SJCRH30 (cell line): ENCODE measurements around the gene SPART. TPM values are rescaled to one million over a fixed set of nuclear protein-coding genes. Genes with fewer than 3 reads are reported as not detected.

ENCODE experiments used
- DNase-seq, 2 experiments: peaks; one replicate each; pipeline ENCODE4 v3.0.0-alpha.2; 2015 to 2020
- H3K27ac ChIP-seq: fragments of 250-450 bp; sonication (Bioruptor Pico); 2 replicates; pipeline ENCODE4 v1.5.1; 2020; ENCODE audit warnings: mild to moderate bottlenecking, moderate library complexity
- H3K27me3 ChIP-seq: fragments of 250-450 bp; sonication (Bioruptor Pico); 2 replicates; pipeline ENCODE4 v1.5.1; 2020; ENCODE audit warnings: mild to moderate bottlenecking, moderate library complexity
- H3K36me3 ChIP-seq: fragments of 250-450 bp; sonication (Bioruptor Pico); 2 replicates; pipeline ENCODE4 v1.5.1; 2020; ENCODE audit warnings: mild to moderate bottlenecking, moderate library complexity
- H3K4me1 ChIP-seq: fragments of 250-450 bp; sonication (Bioruptor Pico); 2 replicates; pipeline ENCODE4 v1.5.1; 2020; ENCODE audit warnings: mild to moderate bottlenecking, moderate library complexity
- H3K4me3 ChIP-seq: fragments of 250-450 bp; sonication (Bioruptor Pico); 2 replicates; pipeline ENCODE4 v1.5.1; 2020; ENCODE audit warnings: mild to moderate bottlenecking, moderate library complexity
- H3K9me3 ChIP-seq: fragments of 250-450 bp; sonication (Bioruptor Pico); replicated peaks from 2 replicates; pipeline ENCODE4 v1.5.1; 2020; ENCODE audit warnings: mild to moderate bottlenecking, moderate library complexity
- total RNA-seq: library from RNA; depleted of rRNA; stranded (reverse); fragments of >200 nt; shearing (Covaris generic); gene quantifications from 2 replicates; pipeline ENCODE4 v1.2.3, GENCODE V29; 2014

SPART gene
- total RNA-seq, 1 experiment from 2014 or later = 136 TPM

DNA sequence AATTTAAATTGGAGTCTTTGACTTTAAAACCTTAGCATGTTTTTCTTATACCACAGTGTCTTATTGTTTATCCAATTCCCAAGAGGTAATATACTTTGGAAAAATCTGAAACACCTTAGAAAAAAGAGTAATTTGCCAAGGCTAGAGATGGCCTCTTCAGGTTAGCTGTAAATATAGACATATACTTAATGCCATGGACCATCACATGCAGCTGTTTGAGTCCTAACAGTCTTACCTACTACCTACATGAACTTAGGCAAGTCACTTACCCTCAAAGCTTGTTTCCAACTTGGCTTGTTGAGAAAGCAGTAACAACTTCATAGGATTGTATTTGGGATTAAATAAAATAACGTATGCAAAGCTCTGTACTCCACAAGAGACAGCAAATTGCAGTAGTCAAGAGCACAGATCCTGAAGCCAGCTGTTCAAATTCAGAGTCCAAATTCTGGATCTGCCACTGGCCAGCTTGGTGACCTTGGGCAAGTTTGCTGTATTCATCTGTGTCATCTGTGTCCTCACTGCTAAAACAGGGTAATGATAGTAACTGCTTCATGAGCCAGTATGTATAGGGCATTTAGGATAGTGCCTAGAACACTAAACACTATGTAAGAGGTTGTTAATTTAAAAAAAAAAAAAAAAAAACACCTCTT lies 13.2 kb upstream of the SPART start:
- Histone ChIP-seq H3K4me1 (no peaks in the 10 kb centered on the region), H3K9me3 (no peaks in the 10 kb centered on the region), H3K27ac (no peak overlapping the region), H3K4me3 (no peak overlapping the region), H3K36me3 (no peaks in the 10 kb centered on the region), H3K27me3 (no peaks in the 10 kb centered on the region)
- DNase-seq = no peak

DNA sequence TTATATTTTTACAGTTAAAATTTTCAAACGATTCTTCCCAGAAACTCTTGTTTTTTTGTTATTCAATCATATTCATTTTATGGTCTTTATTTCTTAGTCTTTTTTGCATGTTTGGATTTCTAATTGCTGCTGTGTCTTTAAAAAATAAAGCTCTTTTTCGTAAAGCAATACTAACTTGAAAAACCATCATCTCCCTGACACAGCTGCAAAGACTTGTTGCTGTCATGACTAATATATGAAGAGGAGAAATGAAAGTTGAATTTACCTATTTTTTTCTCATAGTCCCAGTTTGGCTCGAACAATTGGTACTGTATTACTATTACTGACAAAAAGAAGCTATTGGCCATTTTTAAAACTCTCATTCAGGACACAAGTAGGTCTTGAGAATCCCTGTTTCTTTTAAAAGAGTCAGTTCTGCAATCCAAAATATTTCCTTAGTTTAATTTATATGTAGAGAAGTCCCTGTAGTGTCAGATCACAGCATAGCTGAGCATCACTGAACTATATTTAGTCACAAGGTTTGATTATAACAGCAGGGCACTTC lies 12.1 kb upstream of the SPART start:
- H3K4me1 ChIP-seq = no peaks in the 10 kb centered on the region
- no peak for DNase-seq
- no peaks in the 10 kb centered on the region for H3K36me3 ChIP-seq
- no peaks in the 10 kb centered on the region for H3K27me3 ChIP-seq
- H3K9me3 ChIP-seq = no peaks in the 10 kb centered on the region
- no peak overlapping the region for H3K4me3 ChIP-seq
- no peak overlapping the region for H3K27ac ChIP-seq

DNA sequence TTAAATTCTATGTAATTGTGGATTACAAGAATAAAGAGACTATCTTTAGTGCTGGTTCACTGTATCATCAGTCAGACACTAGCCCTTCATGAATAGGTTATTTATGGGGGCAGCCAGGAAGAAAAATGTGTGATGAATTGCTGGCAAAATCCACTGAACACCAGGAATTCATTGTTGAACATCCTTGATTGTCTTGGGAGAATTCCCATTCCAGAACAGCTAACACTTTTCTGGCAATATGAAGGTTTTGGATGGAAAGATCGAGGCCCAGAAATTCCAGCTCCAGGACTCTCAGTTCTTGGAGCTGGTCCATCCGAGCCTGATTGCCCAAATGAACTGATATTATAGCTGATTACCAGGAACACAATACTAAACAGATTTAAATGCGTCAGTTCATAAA lies 11.5 kb upstream of the SPART start:
- no peaks in the 10 kb centered on the region for H3K9me3 ChIP-seq
- no peak overlapping the region for H3K27ac ChIP-seq
- no peaks in the 10 kb centered on the region for H3K27me3 ChIP-seq
- no peak for DNase-seq
- H3K36me3 ChIP-seq = no peaks in the 10 kb centered on the region
- no peaks in the 10 kb centered on the region for H3K4me1 ChIP-seq
- no peak overlapping the region for H3K4me3 ChIP-seq

DNA sequence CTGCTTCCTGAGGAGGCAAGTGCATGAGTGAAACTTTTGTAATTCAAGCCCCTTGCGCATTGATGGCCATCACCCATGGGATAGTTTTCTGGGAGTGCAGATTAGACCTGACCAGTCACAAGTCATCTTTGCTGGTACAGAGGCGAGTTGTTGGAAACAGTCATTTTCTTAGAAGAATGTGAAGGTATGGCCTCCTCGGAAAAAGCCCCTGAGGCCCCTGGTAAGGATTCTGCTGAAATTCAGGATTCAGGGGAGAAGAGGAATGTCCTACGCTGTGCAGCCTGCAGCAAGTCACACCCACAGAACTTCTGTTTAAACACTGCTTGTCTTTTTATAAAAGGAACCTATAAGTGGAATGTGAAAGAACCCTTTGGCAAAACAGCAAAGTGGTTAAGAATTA lies 11.0 kb upstream of the SPART start:
- H3K9me3 ChIP-seq = no peaks in the 10 kb centered on the region
- no peak overlapping the region for H3K27ac ChIP-seq
- no peaks in the 10 kb centered on the region for H3K4me1 ChIP-seq
- DNase-seq = no peak
- no peaks in the 10 kb centered on the region for H3K36me3 ChIP-seq
- no peak overlapping the region for H3K4me3 ChIP-seq
- H3K27me3 ChIP-seq = no peaks in the 10 kb centered on the region

DNA sequence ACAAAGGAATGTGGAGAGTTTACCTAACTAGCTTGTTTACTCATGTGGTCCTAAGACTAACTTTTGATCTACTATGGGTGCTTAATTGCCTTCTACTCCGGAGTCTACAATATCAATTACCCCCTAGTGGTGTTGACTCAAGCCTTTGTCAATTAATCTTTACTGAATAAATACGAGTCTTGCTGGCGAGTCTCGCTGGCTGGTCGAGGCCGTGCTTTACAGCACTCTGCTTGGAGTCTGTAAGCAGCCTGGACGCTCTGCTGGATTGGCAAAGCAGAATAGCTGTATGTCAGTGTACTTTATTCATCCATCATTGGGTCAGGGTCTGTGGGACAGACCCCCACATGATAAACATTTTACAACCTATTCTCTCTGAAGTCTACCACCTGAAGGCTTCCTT lies 9.9 kb upstream of the SPART start:
- H3K4me1 ChIP-seq = no peaks in the 10 kb centered on the region
- no peak for DNase-seq
- no peak overlapping the region for H3K4me3 ChIP-seq
- no peaks in the 10 kb centered on the region for H3K27me3 ChIP-seq
- no peaks in the 10 kb centered on the region for H3K36me3 ChIP-seq
- no peak overlapping the region for H3K27ac ChIP-seq
- no peaks in the 10 kb centered on the region for H3K9me3 ChIP-seq

DNA sequence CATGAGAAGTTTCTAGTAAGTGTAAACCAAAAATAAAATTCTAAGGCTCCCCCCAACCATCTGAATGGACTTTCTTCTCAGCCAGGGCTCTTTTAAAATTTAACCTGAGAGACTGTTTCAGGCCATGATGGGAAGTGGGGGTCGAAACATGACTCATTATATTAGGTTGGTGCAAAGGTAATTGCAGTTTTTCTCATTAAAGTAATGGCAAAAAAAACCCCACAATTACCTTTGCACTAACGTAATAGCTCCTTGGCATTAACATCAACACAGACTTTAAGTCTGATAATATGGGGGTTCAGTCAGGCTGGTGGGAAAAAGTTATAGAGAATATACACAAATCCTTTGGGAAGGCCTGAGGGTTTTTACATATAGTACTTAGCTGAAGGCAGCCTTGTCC lies 9.4 kb upstream of the SPART start:
- Histone ChIP-seq H3K4me1 (no peaks in the 10 kb centered on the region), H3K9me3 (no peaks in the 10 kb centered on the region), H3K27ac (no peak overlapping the region), H3K27me3 (no peaks in the 10 kb centered on the region), H3K36me3 (no peaks in the 10 kb centered on the region), H3K4me3 (no peak overlapping the region)
- DNase-seq = no peak

DNA sequence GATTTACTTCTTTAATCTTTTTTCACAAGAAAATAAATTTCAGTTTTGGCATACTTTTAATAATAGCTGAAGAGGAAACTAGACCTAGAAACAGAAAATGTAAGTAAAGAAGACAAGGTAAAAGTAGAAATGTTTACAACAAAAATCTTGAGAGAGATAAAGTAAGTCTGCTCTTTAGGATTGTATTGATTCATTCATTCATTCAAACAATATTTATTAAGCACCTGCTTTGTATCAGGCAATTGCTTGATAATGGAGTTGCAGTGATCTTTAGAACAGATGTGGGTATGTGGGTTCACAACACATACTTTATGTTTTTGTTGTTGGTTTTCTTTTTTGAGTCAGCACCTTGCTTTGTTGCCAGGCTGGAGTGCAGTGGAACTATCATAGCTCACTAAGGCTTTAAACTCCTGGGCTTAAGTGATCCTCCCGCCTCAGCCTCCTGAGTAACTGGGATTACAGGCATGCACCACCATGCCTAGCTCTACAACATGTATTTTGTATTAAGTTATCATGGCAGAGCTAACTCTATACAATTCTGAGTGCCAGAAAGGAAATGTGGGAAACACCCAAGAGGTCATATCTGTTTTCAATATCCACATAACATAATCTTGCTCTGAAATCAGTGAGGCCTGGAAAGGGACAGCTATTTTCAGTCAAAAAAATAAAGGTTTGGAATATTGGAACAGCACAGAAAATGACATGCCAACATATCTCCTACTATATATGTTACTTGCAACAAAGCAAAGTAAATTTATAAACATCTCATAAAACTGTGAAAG lies 8.8 kb upstream of the SPART start:
- no peak overlapping the region for H3K4me3 ChIP-seq
- no peaks in the 10 kb centered on the region for H3K36me3 ChIP-seq
- H3K4me1 ChIP-seq = no peaks in the 10 kb centered on the region
- DNase-seq = no peak
- no peak overlapping the region for H3K27ac ChIP-seq
- no peaks in the 10 kb centered on the region for H3K27me3 ChIP-seq
- no peaks in the 10 kb centered on the region for H3K9me3 ChIP-seq

DNA sequence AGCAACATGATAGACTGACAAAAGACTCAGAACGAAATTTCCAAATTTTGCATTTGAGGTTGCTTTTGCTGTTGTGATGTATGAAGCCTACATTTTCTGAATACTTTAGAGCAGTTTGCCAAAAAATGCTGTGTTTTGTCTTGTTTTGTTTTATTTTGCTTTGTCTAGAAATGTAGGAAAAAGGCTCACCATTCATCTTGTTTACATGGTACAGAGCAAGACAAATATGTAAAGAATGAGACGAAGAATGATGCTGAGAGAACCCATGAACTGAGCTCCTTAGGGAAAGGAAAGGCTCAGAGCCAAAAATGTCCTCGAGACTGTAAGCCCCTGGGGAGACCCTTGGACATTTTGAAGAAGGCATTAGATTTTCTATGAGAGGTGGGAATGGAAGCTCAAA lies 6.8 kb upstream of the SPART start:
- H3K4me1 ChIP-seq = no peaks in the 10 kb centered on the region
- no peak overlapping the region for H3K27ac ChIP-seq
- H3K36me3 ChIP-seq = no peaks in the 10 kb centered on the region
- H3K4me3 ChIP-seq = no peak overlapping the region
- no peak for DNase-seq
- no peaks in the 10 kb centered on the region for H3K27me3 ChIP-seq
- H3K9me3 ChIP-seq = no peaks in the 10 kb centered on the region

DNA sequence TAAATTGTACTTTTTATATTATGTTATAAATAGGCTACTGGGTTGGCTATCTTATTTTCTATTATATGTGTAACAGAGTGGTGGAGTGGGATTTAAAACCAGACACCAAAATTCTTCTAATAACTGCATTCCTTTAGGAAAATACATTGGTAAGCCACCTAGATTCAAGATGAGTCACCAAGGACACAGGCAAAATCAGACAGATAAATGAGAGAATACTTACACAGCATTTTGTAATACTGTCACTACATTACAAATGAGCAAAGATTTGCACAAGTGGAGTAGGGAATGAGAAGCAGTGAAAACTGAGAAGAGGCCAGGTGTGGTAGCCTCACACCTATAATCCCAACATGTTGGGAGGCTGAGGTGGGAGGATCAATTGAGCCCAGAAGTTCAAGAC lies 6.2 kb upstream of the SPART start:
- DNase-seq = no peak
- no peak overlapping the region for H3K4me3 ChIP-seq
- no peak overlapping the region for H3K27ac ChIP-seq

DNA sequence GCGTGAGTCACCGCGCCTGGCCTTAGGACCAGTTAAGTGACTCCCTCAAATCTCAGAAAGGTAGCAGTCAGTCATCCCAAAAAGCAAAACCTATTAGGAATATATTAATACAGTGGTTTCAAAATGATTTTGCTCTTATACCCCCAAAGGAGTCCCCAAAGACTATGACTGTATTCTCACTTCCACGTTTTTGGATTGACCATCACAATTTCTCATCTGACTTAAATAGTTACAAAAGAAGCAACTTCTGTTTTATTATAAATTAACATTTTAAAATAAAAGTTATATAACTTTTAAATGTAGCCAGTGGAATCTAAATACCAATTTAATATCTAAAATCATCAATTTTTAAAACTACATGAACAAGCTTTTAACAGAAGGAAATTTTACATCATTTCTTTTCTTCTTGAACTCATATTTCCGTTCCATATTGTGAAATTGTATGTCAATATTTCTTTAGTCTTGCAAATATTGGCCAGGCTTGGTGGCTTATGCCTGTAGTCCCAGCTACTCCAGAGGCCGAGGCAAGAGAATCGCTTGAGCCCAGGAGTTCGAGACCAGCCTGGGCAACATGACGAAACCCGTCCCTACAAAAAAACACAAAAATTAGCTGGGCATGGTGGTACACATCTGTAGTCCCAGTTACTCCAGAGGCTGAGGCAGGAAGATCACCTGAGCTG lies 1.5 kb upstream of the SPART start:
- Histone ChIP-seq H3K4me3 (no peak overlapping the region), H3K36me3 (peaks cover 4% of the 10 kb centered on the region; the same call in 1 of the 2 replicates), H3K27me3 (no peaks in the 10 kb centered on the region), H3K9me3 (no peaks in the 10 kb centered on the region), H3K27ac (no peak overlapping the region), H3K4me1 (peaks cover 6% of the 10 kb centered on the region; the same call in 1 of the 2 replicates)
- DNase-seq = no peak

More for the DNA sequence above, 6.2 kb upstream of the SPART start:
- H3K9me3 ChIP-seq = no peaks in the 10 kb centered on the region
- no peaks in the 10 kb centered on the region for H3K27me3 ChIP-seq
- no peaks in the 10 kb centered on the region for H3K36me3 ChIP-seq
- no peaks in the 10 kb centered on the region for H3K4me1 ChIP-seq

DNA sequence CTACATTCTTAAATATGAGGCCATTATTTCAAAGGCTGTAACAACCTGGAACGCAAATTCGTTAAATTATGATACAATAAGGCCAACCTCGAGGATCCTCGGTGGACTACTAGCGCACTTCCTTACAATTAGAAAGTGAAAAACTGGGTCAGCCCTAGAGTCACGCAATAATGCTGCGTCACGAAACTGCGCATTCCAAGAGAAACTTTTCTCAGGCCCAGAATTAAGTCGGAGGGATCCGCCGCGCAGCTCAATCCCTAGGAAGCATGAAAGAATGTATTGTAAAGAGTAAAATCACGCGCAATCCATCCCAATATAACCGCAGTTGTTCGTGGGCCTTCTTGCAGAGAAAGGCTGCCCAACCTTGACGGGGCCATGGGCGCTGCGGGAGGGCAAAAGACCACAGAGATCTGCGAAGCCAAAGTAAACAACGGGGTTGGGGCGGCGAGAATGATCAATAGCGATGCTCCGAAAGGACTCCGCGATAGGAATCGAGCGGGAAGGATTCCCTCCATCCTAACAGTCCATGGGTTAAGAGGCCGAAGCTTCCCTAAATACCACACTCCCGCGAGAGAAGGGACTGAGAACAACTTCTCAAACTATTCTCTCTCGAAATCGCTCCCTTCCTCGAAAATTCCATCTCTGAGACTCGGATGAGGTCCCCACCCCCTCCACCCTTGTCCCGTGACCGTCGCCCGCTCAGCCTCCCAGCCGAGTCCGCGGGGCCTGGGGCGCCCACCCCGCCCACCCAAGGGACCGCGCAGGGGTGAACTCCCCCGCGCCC lies 564 bp downstream of the SPART start:
- H3K36me3 ChIP-seq = peaks cover 10% of the 10 kb centered on the region
- H3K4me3 ChIP-seq = peak overlapping the region; percentile 82
- DNase-seq = peak; percentile 73 to 79
- H3K27ac ChIP-seq = peak overlapping the region; percentile 94
- no peaks in the 10 kb centered on the region for H3K27me3 ChIP-seq
- H3K9me3 ChIP-seq = no peaks in the 10 kb centered on the region; the same call in 1 of the 2 replicates
- H3K4me1 ChIP-seq = peaks cover 6% of the 10 kb centered on the region; the same call in 1 of the 2 replicates

DNA sequence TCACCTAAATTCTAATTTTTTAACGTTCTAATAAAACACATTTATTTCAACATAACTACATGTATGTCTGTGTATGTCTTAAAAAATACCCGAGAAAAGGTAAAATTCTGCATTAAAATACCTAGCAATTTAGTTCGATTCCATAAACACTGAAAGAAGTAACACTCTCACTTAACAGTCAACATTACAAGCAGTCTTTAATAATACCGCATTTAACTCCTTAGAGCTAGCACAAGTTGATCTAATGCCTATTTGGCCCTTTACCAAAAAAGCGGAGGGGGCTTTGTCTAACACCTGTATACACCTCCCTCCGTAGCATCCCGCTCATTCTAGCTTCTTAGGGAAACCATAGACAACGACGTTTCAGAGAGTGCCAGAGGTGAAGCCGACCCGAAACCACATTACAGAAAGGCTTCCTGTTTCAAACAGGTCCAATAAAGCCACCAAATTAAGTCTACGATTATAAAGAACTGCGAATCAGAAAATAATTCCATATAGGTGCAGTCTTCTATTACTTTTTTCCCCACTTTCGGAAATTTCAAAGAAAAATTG lies 1.2 kb downstream of the SPART start:
- H3K4me1 ChIP-seq = peaks cover 6% of the 10 kb centered on the region; the same call in 1 of the 2 replicates
- no peaks in the 10 kb centered on the region; the same call in 1 of the 2 replicates for H3K9me3 ChIP-seq
- H3K27ac ChIP-seq = peak overlapping the region; percentile 94
- H3K4me3 ChIP-seq = peak overlapping the region; percentile 82
- H3K27me3 ChIP-seq = no peaks in the 10 kb centered on the region
- peaks cover 10% of the 10 kb centered on the region for H3K36me3 ChIP-seq
- DNase-seq = peak; percentile 27 to 57

DNA sequence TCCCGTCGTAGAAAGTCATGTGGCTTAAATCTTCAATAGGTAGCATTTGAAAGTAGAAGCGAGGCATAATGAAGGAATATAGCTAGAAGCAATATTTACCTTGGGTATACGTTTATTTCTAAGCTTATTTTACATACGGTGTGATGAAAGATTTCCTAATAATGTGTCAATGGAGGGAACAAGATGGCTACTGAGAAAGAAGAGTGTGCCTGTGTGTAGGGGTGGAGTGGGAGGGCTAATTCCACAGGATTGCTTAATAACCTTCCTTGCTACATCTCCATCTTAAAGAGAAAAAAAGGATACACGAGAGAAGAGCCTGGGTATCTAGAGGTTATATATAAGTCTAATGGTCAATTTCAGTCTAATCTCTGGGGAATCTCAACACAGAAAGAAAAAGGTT lies 2.0 kb downstream of the SPART start:
- Histone ChIP-seq H3K4me1 (peaks cover 6% of the 10 kb centered on the region; the same call in 1 of the 2 replicates), H3K4me3 (peak overlapping the region; percentile 82), H3K27ac (peak overlapping the region; percentile 94), H3K27me3 (no peaks in the 10 kb centered on the region), H3K36me3 (peaks cover 10% of the 10 kb centered on the region), H3K9me3 (no peaks in the 10 kb centered on the region; the same call in 1 of the 2 replicates)
- peak in 1 of 2 experiments; percentile 45 for DNase-seq

DNA sequence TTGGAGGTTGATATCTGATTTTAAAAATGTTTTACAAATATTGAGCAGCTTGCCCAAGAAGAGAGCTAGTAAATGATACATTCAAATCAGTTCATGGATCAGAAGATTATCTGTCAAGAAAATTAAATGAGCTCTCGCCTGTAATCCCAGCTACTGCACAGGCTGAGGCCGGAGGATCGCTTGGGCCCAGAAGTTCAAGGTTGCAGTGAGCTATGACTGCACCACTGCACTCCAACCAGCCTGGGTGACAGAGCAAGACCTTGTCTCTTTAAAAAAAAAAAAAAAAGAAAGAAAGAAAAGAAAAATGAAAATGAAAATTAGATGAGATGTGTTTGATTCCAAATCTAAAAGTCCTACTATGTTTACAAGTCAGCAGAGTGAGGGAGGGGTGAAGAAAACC lies 2.4 kb downstream of the SPART start:
- Histone ChIP-seq H3K4me1 (peaks cover 6% of the 10 kb centered on the region; the same call in 1 of the 2 replicates), H3K27ac (no peak overlapping the region), H3K4me3 (peak overlapping the region; percentile 82), H3K9me3 (no peaks in the 10 kb centered on the region; the same call in 1 of the 2 replicates), H3K27me3 (no peaks in the 10 kb centered on the region), H3K36me3 (peaks cover 10% of the 10 kb centered on the region)
- no peak for DNase-seq
